Stimulated activated CD4-positive, alpha-beta T cell treated with anti-CD3 and anti-CD28 coated beads, Interleukin-15, amount 100 ng/mL, for 1 hour (primary cell): ENCODE data around the gene ORC5.
"Not testable (repeated sequence)": the region's sequence is repeated elsewhere in the genome, so short reads cannot be mapped to it uniquely, and the experiment has no call there.

Source experiments
- DNase-seq, 2 donors: peaks; one replicate each; pipeline ENCODE4 v3.0.0-alpha.2; 2020; ENCODE audit warnings: low read depth in 1 of 2, low spot score in 1 of 2

ORC5 gene

GRCh38 chr7:104192434-104192833 is 15.4 kb downstream of the ORC5 start:
- no peak for DNase-seq

GRCh38 chr7:104185346-104185745 is 22.5 kb downstream of the ORC5 start:
- no peak for DNase-seq

- no peak for DNase-seq
These were observed 28.6 kb downstream of the ORC5 start for GRCh38 chr7:104179178-104179577.

- not testable (repeated sequence) for DNase-seq
These were observed 30.2 kb downstream of the ORC5 start for GRCh38 chr7:104177565-104178083.

- DNase-seq, result no peak
These were observed 31.5 kb downstream of the ORC5 start for GRCh38 chr7:104176332-104176731.

- DNase-seq, result no peak
These were observed 32.3 kb downstream of the ORC5 start for GRCh38 chr7:104175361-104175984.

GRCh38 chr7:104174798-104175197 is 33.0 kb downstream of the ORC5 start:
- no peak for DNase-seq

- no peak for DNase-seq
These were observed 45.7 kb downstream of the ORC5 start for GRCh38 chr7:104162081-104162480.

- DNase-seq, result no peak
These were observed 46.6 kb downstream of the ORC5 start for GRCh38 chr7:104161244-104161643.

GRCh38 chr7:104160375-104160774 is 47.4 kb downstream of the ORC5 start:
- DNase-seq, result no peak

- DNase-seq, result no peak
These were observed 51.0 kb downstream of the ORC5 start for GRCh38 chr7:104156842-104157277.

GRCh38 chr7:104153287-104153686 is 54.5 kb downstream of the ORC5 start:
- DNase-seq, result no peak

- DNase-seq, result no peak
These were observed 55.3 kb downstream of the ORC5 start for GRCh38 chr7:104152468-104152867.

- DNase-seq, result no peak
These were observed 57.3 kb downstream of the ORC5 start for GRCh38 chr7:104150470-104150869.

- no peak for DNase-seq
These were observed 58.0 kb downstream of the ORC5 start for GRCh38 chr7:104149822-104150221.

- no peak for DNase-seq
These were observed 65.7 kb downstream of the ORC5 start for GRCh38 chr7:104142147-104142546.

GRCh38 chr7:104137971-104138370 is 69.8 kb downstream of the ORC5 start:
- DNase-seq, result no peak

- DNase-seq, result no peak
These were observed 70.3 kb downstream of the ORC5 start for GRCh38 chr7:104137511-104137910.

GRCh38 chr7:104136981-104137380 is 70.8 kb downstream of the ORC5 start:
- no peak for DNase-seq

- no peak for DNase-seq
These were observed 71.3 kb downstream of the ORC5 start for GRCh38 chr7:104136561-104136960.

GRCh38 chr7:104135760-104136558 is 71.9 kb downstream of the ORC5 start:
- no peak for DNase-seq

GRCh38 chr7:104133238-104133637 is 74.6 kb downstream of the ORC5 start:
- no peak for DNase-seq
